ENCODE data around the gene POLR2L. TPM values are rescaled to one million over a fixed set of nuclear protein-coding genes. Genes with fewer than 3 reads are reported as not detected.

The POLR2L gene
- total and polyA plus RNA-seq, 2 of the 13 experiments (the other 11 are each of a cell fraction or from before 2014, with no cell fraction given), result 104 to 114 TPM

DNA sequence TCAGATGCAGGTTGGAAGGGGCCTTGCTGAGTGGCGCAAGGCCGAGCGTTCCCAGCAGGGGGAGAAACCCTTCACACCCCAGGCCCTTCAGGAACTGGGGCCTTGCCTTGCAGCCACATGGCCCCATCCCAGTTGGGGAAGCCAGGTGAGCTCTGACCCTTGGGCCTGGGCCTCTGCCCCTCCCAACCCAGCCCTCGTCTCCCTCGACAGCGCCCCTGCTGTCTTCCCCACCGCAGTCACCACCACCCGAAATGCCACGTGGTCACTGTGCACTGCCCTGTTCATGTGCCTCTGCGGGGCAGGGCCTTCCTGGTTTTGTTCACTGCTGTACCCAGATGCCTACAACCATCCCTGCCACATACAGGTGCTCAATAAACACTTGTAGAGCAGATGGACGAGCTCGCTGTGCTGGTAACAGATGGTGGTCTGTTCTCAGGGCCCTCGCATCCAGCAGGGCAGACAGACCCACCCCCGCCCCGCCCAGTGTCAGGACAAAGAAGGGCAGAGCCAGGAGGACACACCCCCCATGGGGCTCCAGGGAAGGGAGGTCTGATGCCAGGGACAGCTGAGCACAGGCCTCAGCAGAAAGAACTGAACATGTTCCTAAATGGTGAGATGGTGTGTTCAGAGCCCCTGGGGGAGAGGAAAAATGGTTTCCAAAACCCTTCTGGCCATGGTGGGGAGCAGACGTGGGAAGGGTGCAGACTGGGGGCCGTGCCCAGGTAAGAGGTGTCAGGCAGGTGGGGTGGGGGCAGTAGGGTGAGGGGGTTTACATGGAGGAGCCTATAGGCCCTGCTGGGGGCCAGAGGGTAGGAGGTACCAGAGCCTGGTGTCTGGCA is 3.7 kb downstream of the POLR2L start (continued):
- TF ChIP-seq ZNF335 (CRISPR knock-in tag; IDR thresholded peaks at IDR 0.05) (0 out of 2 replicates have a peak, but pooled peaks have one; percentile 42), ZNF569 (CRISPR knock-in tag; IDR thresholded peaks at IDR 0.05; ENCODE audit: borderline replicate concordance) (no peak), RNF2 (conservative IDR thresholded peaks at IDR 0.05; ENCODE audit: low read depth) (no peak; the same call in 1 of the 2 replicates), ZNF724P (CRISPR knock-in tag; IDR thresholded peaks at IDR 0.05; ENCODE audit: borderline replicate concordance) (no peak), TSC22D2 (CRISPR knock-in tag; IDR thresholded peaks at IDR 0.05; ENCODE audit: borderline replicate concordance) (0 out of 2 replicates have a peak, but pooled peaks have one; percentile 37), ZSCAN9 (CRISPR knock-in tag; IDR thresholded peaks at IDR 0.05; ENCODE audit: borderline replicate concordance) (0 out of 2 replicates have a peak, but pooled peaks have one; percentile 74), ZNF747 (CRISPR knock-in tag; IDR thresholded peaks at IDR 0.05; ENCODE audit: borderline replicate concordance) (peak; percentile 75; the same call in 1 of the 2 replicates), HHEX (CRISPR knock-in tag; IDR thresholded peaks at IDR 0.05) (no peak), SETDB1 (CRISPR knock-in tag; IDR thresholded peaks at IDR 0.05; ENCODE audit: borderline replicate concordance) (no peak), ZNF564 (CRISPR knock-in tag; IDR thresholded peaks at IDR 0.05) (0 out of 2 replicates have a peak, but pooled peaks have one; percentile 68), CBFB (CRISPR knock-in tag; IDR thresholded peaks at IDR 0.05) (peak; percentile 79; the same call in 1 of the 2 replicates), ZIK1 (CRISPR knock-in tag; IDR thresholded peaks at IDR 0.05; ENCODE audit: borderline replicate concordance, low read depth) (peak; percentile 89; the same call in 1 of the 2 replicates), ZNF615 (CRISPR knock-in tag; IDR thresholded peaks at IDR 0.05; ENCODE audit: borderline replicate concordance) (no peak), MXI1 (IDR thresholded peaks at IDR 0.05; ENCODE audit: borderline replicate concordance, low read depth, low read length) (peak; percentile 78; the same call in 1 of the 3 replicates), ZNF674 (CRISPR knock-in tag; IDR thresholded peaks at IDR 0.05; ENCODE audit: low read depth) (no peak), NPAS2 (CRISPR knock-in tag; IDR thresholded peaks at IDR 0.05; ENCODE audit: borderline replicate concordance) (no peak), ZBTB3 (CRISPR knock-in tag; IDR thresholded peaks at IDR 0.05; ENCODE audit: borderline replicate concordance, low read depth) (no peak), RFX5 (IDR thresholded peaks at IDR 0.05; ENCODE audit: low read depth, low read length) (no peak), ZNF619 (CRISPR knock-in tag; IDR thresholded peaks at IDR 0.05) (peak; percentile 63), KLF6 (CRISPR knock-in tag; IDR thresholded peaks at IDR 0.05) (peak; percentile 67; the same call in 1 of the 2 replicates), TAF1 (CRISPR knock-in tag; IDR thresholded peaks at IDR 0.05) (no peak), ZFP90 (CRISPR knock-in tag; IDR thresholded peaks at IDR 0.05; ENCODE audit: borderline replicate concordance) (no peak)
- TF ChIP-seq, protein P1, sequence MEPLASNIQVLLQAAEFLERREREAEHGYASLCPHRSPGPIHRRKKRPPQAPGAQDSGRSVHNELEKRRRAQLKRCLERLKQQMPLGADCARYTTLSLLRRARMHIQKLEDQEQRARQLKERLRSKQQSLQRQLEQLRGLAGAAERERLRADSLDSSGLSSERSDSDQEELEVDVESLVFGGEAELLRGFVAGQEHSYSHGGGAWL (CRISPR knock-in tag; IDR thresholded peaks at IDR 0.05), result peak; percentile 81; the same call in 1 of the 2 replicates
- TF ChIP-seq, protein P2, sequence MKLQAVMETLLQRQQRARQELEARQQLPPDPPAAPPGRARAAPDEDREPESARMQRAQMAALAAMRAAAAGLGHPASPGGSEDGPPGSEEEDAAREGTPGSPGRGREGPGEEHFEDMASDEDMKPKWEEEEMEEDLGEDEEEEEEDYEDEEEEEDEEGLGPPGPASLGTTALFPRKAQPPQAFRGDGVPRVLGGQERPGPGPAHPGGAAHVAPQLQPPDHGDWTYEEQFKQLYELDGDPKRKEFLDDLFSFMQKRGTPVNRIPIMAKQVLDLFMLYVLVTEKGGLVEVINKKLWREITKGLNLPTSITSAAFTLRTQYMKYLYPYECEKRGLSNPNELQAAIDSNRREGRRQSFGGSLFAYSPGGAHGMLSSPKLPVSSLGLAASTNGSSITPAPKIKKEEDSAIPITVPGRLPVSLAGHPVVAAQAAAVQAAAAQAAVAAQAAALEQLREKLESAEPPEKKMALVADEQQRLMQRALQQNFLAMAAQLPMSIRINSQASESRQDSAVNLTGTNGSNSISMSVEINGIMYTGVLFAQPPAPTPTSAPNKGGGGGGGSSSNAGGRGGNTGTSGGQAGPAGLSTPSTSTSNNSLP (IDR thresholded peaks at IDR 0.05; ENCODE audit: low read depth, low read length), result no peak
- TF ChIP-seq, protein P3, sequence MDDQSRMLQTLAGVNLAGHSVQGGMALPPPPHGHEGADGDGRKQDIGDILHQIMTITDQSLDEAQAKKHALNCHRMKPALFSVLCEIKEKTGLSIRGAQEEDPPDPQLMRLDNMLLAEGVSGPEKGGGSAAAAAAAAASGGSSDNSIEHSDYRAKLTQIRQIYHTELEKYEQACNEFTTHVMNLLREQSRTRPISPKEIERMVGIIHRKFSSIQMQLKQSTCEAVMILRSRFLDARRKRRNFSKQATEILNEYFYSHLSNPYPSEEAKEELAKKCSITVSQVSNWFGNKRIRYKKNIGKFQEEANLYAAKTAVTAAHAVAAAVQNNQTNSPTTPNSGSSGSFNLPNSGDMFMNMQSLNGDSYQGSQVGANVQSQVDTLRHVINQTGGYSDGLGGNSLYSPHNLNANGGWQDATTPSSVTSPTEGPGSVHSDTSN (CRISPR knock-in tag; IDR thresholded peaks at IDR 0.05; ENCODE audit: borderline replicate concordance), result no peak
- TF ChIP-seq, protein P4, sequence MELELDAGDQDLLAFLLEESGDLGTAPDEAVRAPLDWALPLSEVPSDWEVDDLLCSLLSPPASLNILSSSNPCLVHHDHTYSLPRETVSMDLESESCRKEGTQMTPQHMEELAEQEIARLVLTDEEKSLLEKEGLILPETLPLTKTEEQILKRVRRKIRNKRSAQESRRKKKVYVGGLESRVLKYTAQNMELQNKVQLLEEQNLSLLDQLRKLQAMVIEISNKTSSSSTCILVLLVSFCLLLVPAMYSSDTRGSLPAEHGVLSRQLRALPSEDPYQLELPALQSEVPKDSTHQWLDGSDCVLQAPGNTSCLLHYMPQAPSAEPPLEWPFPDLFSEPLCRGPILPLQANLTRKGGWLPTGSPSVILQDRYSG (CRISPR knock-in tag; IDR thresholded peaks at IDR 0.05), result no peak
